Astrocyte (in vitro differentiated cells and primary cell): ENCODE data around the gene PASK.

ENCODE experiments used
- EZH2 ChIP-seq: IDR thresholded peaks from 2 replicates; pipeline ENCODE4 v1.6.1; 2012; ENCODE audit warnings: mild to moderate bottlenecking, low read length, inconsistent platforms; ENCODE audit not compliant: insufficient read depth
- TF ChIP-seq, protein P1 (sequence below): IDR thresholded peaks from 2 replicates; pipeline ENCODE4 v1.5.1; 2011; ENCODE audit warnings: low read depth, mild to moderate bottlenecking, inconsistent platforms, low read length, moderate library complexity; ENCODE audit not compliant: insufficient read depth

DNA sequence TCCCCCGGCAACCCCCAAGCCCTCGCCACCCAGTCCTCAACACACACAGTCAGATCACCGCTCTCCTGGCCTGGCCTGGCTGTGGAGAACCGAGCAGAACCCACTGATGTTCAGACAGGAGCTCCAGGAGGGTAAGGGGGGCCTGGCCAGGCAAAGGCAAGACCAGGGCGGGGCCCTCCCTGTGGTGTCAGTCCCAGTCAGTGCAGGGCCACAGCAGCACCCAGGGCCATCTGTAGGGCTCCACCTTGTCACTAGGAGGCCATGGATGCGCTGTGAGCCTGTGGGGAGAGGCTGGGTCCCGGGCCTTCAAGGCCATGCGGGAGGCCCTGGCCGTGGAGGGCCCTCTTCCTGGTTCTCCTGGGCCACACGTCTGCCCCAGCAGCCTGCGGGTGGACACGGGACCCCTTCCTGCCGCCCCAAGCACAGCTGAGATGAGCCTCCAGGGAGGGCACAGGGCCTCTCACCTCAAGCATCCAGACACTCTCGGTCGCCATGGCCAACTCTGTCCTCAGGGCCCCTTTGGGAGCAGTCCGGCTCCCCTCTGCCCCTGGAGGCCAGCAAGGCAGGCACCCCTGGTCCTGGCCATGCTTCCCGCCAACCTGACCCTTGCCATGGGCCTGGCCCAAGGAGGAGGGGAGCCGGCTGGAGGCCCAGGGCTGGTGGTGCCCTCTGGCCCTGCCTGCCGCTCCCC lies 41.2 kb upstream of the PASK start:
- TF ChIP-seq, protein P1, sequence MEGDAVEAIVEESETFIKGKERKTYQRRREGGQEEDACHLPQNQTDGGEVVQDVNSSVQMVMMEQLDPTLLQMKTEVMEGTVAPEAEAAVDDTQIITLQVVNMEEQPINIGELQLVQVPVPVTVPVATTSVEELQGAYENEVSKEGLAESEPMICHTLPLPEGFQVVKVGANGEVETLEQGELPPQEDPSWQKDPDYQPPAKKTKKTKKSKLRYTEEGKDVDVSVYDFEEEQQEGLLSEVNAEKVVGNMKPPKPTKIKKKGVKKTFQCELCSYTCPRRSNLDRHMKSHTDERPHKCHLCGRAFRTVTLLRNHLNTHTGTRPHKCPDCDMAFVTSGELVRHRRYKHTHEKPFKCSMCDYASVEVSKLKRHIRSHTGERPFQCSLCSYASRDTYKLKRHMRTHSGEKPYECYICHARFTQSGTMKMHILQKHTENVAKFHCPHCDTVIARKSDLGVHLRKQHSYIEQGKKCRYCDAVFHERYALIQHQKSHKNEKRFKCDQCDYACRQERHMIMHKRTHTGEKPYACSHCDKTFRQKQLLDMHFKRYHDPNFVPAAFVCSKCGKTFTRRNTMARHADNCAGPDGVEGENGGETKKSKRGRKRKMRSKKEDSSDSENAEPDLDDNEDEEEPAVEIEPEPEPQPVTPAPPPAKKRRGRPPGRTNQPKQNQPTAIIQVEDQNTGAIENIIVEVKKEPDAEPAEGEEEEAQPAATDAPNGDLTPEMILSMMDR: no peak
- no peak for TF ChIP-seq EZH2
